SK-N-SH (cell line): ENCODE results near the gene KDM4C. TPM values are rescaled to one million over a fixed set of nuclear protein-coding genes. Genes with fewer than 3 reads are reported as not detected.

ENCODE experiments used
- CTCF ChIA-PET: fragments of 300-600, 350-600 bp; formaldehyde crosslinking; extraction: SDS; loops from one replicate; lab custom pipeline; 2021; lab: Yijun Ruan, JAX
- POLR2A ChIA-PET: fragments of 350-600 bp; sonication (Branson Sonifier 250); formaldehyde crosslinking; extraction: SDS; loops from one replicate; lab custom pipeline; 2020; ENCODE audit warnings: antibody characterized with exemption, inconsistent platforms; lab: Yijun Ruan, JAX
- DNase-seq: peaks from one replicate; pipeline ENCODE4 v3.0.0; 2012
- H2AFZ ChIP-seq: fragments of 200-600 bp; sonication (generic); 2 replicates; pipeline ENCODE4 v1.8.1; 2016; ENCODE audit warnings: antibody characterized with exemption, mild to moderate bottlenecking, low read depth
- H3F3A ChIP-seq: fragments of 200-600 bp; sonication (generic); replicated peaks from 2 replicates; pipeline ENCODE3; 2016; ENCODE audit warnings: antibody characterized with exemption, mild to moderate bottlenecking; ENCODE audit not compliant: insufficient read depth
- H3K27ac ChIP-seq, 2 experiments: fragments of 200-500 bp in 1 of 2; fragments of 200-600 bp in 1 of 2; sonication (Bioruptor generic) in 1 of 2; sonication (generic), shearing (Covaris generic) in 1 of 2; 2 replicates each; pipeline versions ENCODE4 v1.5.1 to v1.6.1; 2014 to 2016; ENCODE audit warnings: low read depth in 2 of 2, inconsistent platforms in 1 of 2, low read length in 1 of 2, mild to moderate bottlenecking in 1 of 2, mixed read lengths in 1 of 2
- H3K27me3 ChIP-seq: fragments of 200-600 bp; sonication (generic), shearing (Covaris generic); 2 replicates; pipeline ENCODE4 v1.6.1; 2016; ENCODE audit warnings: mixed run types; ENCODE audit not compliant: insufficient read depth
- H3K36me3 ChIP-seq, 2 experiments: fragments of 200-500 bp in 1 of 2; fragments of 200-600 bp in 1 of 2; sonication (Bioruptor generic) in 1 of 2; sonication (generic) in 1 of 2; replicated peaks in 1 of 2; 2 replicates each; pipeline versions ENCODE3 to v1.5.1; 2014 to 2016; ENCODE audit warnings: low read length in 1 of 2, mild to moderate bottlenecking in 1 of 2; ENCODE audit not compliant: insufficient read depth in 2 of 2, control insufficient read depth in 1 of 2
- H3K4me1 ChIP-seq, 2 experiments: fragments of 200-500 bp in 1 of 2; fragments of 200-600 bp in 1 of 2; sonication (Bioruptor generic) in 1 of 2; sonication (generic), shearing (Covaris generic) in 1 of 2; 2 replicates each; pipeline versions ENCODE4 v1.5.1 to v1.6.1; 2014 to 2016; ENCODE audit warnings: low read depth in 1 of 2, low read length in 1 of 2, mixed run types in 1 of 2; ENCODE audit not compliant: insufficient read depth in 2 of 2, control insufficient read depth in 1 of 2
- H3K4me2 ChIP-seq: fragments of 200-600 bp; sonication (generic), shearing (Covaris generic); 2 replicates; pipeline ENCODE4 v1.6.1; 2017; ENCODE audit warnings: mixed run types
- H3K4me3 ChIP-seq, 2 experiments: fragments of 200-500 bp in 1 of 2; fragments of 200-600 bp in 1 of 2; sonication (Bioruptor generic) in 1 of 2; sonication (generic), shearing (Covaris generic) in 1 of 2; 2 replicates each; pipeline versions ENCODE4 v1.5.1 to v1.8.1; 2014 to 2016; ENCODE audit warnings: low read depth in 2 of 2, inconsistent platforms in 1 of 2, low read length in 1 of 2, mild to moderate bottlenecking in 1 of 2, mixed read lengths in 1 of 2, moderate library complexity in 1 of 2
- H3K79me2 ChIP-seq: fragments of 200-600 bp; sonication (generic); 2 replicates; pipeline ENCODE4 v1.8.1; 2017; ENCODE audit warnings: mild to moderate bottlenecking; ENCODE audit not compliant: insufficient read depth
- H3K9ac ChIP-seq: fragments of 200-600 bp; sonication (generic); 2 replicates; pipeline ENCODE4 v1.6.1; 2017; ENCODE audit warnings: mixed run types
- H3K9me2 ChIP-seq: fragments of 200-600 bp; sonication (generic); 2 replicates; pipeline ENCODE4 v1.6.1; 2017; ENCODE audit warnings: mixed run types
- H3K9me3 ChIP-seq: fragments of 200-600 bp; sonication (generic); 2 replicates; pipeline ENCODE4 v1.6.1; 2017; ENCODE audit warnings: mixed run types, mild to moderate bottlenecking, moderate library complexity
- H4K20me1 ChIP-seq: fragments of 200-600 bp; sonication (generic); 2 replicates; pipeline ENCODE4 v1.6.1; 2017; ENCODE audit warnings: mild to moderate bottlenecking, mixed run types; ENCODE audit not compliant: insufficient read depth
- EP300 ChIP-seq, 2 experiments: IDR thresholded peaks; 2 replicates each; pipeline versions ENCODE4 v1.4.0 to v1.6.1; 2012; ENCODE audit warnings: borderline replicate concordance in 1 of 2, low read depth in 1 of 2, low read length in 1 of 2
- GATA2 ChIP-seq: sonication (generic); formaldehyde crosslinking; IDR thresholded peaks from 2 replicates; pipeline ENCODE4 v1.5.0; 2020; ENCODE audit warnings: mild to moderate bottlenecking, missing genetic modification reagents
- JUND ChIP-seq: IDR thresholded peaks from 2 replicates; pipeline ENCODE4 v1.4.0; 2012
- POLR2AphosphoS5 ChIP-seq: IDR thresholded peaks from 2 replicates; pipeline ENCODE4 v1.6.1; 2012; ENCODE audit warnings: low read depth, low read length
- RAD21 ChIP-seq: IDR thresholded peaks from 2 replicates; pipeline ENCODE4 v1.6.1; 2012; ENCODE audit warnings: mild to moderate bottlenecking, low read length
- RCOR1 ChIP-seq: fragments of 150-350 bp; IDR thresholded peaks from 2 replicates; pipeline ENCODE4 v1.6.1; 2017; ENCODE audit warnings: antibody characterized with exemption, low read length
- RXRA ChIP-seq: IDR thresholded peaks from 2 replicates; pipeline ENCODE4 v1.4.0; 2012; ENCODE audit warnings: low read depth, mild to moderate bottlenecking, borderline replicate concordance
- SIN3A ChIP-seq: IDR thresholded peaks from 2 replicates; pipeline ENCODE4 v1.6.1; 2012; ENCODE audit warnings: low read depth, mild to moderate bottlenecking, low read length, moderate library complexity, borderline replicate concordance
- SMC3 ChIP-seq: IDR thresholded peaks from 2 replicates; pipeline ENCODE4 v1.6.1; 2012; ENCODE audit warnings: low read depth, low read length, improper control_type of control experiment
- TCF12 ChIP-seq: IDR thresholded peaks from 2 replicates; pipeline ENCODE4 v1.4.0; 2012
- TEAD4 ChIP-seq: IDR thresholded peaks from 2 replicates; pipeline ENCODE4 v1.4.0; 2012; ENCODE audit warnings: mild to moderate bottlenecking, borderline replicate concordance; ENCODE audit not compliant: insufficient read depth
- WGBS: methylation state at CpG from one replicate; pipeline ENCODE4 v1.1.6; 2017; ENCODE audit warnings: low lambda C conversion rate; 5-methylcytosine and 5-hydroxymethylcytosine counted together
- polyA plus RNA-seq, 3 experiments: library from polyadenylated mRNA; depleted of rRNA; stranded (reverse); fragments of >200 nt; gene quantifications; 2 replicates each; pipeline ENCODE4 v1.2.3, GENCODE V29; 2012
- TF ChIP-seq, protein P1 (sequence below): IDR thresholded peaks from 2 replicates; pipeline ENCODE4 v1.6.1; 2012; ENCODE audit warnings: mild to moderate bottlenecking, low read depth, low read length, moderate library complexity
- TF ChIP-seq, protein P2 (sequence below): fragments of 200-600 bp; sonication (generic); IDR thresholded peaks from 2 replicates; pipeline ENCODE4 v1.6.1; 2017; ENCODE audit warnings: antibody characterized with exemption, mild to moderate bottlenecking, moderate library complexity
- TF ChIP-seq, protein P3 (sequence below): IDR thresholded peaks from 2 replicates; pipeline ENCODE4 v1.4.0; 2012; ENCODE audit warnings: low read depth
- TF ChIP-seq, protein P4 (sequence below): IDR thresholded peaks from 2 replicates; pipeline ENCODE4 v1.4.0; 2012; ENCODE audit warnings: low read depth, borderline replicate concordance

The KDM4C gene
- polyA plus RNA-seq, 1 of the 3 experiments (the other 2 are of a cell fraction), result 9.4 TPM

DNA sequence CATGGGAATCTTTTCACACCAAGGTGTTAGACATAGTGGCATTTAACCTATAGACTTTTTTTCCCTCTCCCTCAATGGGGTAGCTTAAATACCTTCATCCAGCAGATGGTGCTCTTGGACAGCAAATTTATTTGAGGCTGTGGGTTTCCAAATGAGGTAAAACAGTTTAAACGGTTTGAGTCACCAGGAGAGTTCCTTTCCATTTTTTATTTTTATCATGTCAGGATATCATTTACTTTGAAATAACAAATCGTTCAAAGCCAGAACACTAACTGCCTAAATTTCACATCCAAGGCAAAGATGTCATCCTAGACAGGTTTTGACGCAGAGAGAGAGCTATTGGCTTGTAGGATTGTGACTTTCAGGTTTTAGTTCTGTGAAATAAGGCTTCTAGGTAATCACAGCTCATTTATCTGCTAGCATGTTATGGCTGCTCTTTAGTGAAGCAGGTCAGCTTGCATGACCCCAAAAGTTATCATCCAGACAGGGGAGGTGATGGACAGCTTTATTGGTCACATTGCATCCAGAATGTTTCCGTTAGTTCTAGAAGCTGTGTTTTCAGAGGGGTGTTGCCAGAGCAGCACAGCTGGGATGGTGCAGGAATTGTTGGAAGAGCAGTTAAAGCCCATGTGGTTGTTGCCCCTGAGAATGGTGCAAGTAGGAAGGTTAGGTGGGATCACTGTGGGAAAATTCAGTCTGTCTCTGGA lies 69.8 kb downstream of the KDM4C start:
- TF ChIP-seq SMC3, result peak; percentile 52
- no peak for TF ChIP-seq EP300 (IDR thresholded peaks at IDR 0.05; ENCODE audit: borderline replicate concordance in 1 of 2, low read depth in 1 of 2, low read length in 1 of 2)
- TF ChIP-seq POLR2AphosphoS5, result no peak
- TF ChIP-seq, protein P1, sequence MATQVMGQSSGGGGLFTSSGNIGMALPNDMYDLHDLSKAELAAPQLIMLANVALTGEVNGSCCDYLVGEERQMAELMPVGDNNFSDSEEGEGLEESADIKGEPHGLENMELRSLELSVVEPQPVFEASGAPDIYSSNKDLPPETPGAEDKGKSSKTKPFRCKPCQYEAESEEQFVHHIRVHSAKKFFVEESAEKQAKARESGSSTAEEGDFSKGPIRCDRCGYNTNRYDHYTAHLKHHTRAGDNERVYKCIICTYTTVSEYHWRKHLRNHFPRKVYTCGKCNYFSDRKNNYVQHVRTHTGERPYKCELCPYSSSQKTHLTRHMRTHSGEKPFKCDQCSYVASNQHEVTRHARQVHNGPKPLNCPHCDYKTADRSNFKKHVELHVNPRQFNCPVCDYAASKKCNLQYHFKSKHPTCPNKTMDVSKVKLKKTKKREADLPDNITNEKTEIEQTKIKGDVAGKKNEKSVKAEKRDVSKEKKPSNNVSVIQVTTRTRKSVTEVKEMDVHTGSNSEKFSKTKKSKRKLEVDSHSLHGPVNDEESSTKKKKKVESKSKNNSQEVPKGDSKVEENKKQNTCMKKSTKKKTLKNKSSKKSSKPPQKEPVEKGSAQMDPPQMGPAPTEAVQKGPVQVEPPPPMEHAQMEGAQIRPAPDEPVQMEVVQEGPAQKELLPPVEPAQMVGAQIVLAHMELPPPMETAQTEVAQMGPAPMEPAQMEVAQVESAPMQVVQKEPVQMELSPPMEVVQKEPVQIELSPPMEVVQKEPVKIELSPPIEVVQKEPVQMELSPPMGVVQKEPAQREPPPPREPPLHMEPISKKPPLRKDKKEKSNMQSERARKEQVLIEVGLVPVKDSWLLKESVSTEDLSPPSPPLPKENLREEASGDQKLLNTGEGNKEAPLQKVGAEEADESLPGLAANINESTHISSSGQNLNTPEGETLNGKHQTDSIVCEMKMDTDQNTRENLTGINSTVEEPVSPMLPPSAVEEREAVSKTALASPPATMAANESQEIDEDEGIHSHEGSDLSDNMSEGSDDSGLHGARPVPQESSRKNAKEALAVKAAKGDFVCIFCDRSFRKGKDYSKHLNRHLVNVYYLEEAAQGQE, result no peak
- TF ChIP-seq, protein P2, sequence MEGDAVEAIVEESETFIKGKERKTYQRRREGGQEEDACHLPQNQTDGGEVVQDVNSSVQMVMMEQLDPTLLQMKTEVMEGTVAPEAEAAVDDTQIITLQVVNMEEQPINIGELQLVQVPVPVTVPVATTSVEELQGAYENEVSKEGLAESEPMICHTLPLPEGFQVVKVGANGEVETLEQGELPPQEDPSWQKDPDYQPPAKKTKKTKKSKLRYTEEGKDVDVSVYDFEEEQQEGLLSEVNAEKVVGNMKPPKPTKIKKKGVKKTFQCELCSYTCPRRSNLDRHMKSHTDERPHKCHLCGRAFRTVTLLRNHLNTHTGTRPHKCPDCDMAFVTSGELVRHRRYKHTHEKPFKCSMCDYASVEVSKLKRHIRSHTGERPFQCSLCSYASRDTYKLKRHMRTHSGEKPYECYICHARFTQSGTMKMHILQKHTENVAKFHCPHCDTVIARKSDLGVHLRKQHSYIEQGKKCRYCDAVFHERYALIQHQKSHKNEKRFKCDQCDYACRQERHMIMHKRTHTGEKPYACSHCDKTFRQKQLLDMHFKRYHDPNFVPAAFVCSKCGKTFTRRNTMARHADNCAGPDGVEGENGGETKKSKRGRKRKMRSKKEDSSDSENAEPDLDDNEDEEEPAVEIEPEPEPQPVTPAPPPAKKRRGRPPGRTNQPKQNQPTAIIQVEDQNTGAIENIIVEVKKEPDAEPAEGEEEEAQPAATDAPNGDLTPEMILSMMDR, result peak; percentile 79
- peak; percentile 23; the same call in 1 of the 2 replicates for TF ChIP-seq RCOR1
- peak; percentile 90 for TF ChIP-seq RAD21
- TF ChIP-seq SIN3A, result no peak
- no peak for TF ChIP-seq GATA2 (CRISPR knock-in tag)
- TF ChIP-seq, all 33 proteins: peak for 4
- Histone ChIP-seq H3K4me3 (no peak overlapping the region; a peak in 1 of 4 replicates), H3K4me2 (no peak overlapping the region), H3K4me1 (peaks cover 0 to 9% of the 10 kb centered on the region in 2 experiments; a peak in 2 of 4 replicates), H3K9me2 (no peaks in the 10 kb centered on the region), H3F3A (no peaks in the 10 kb centered on the region), H3K9me3 (no peaks in the 10 kb centered on the region), H3K36me3 (no peaks in the 10 kb centered on the region), H3K27me3 (no peaks in the 10 kb centered on the region), H2AFZ (no peak overlapping the region), H3K27ac (no peak overlapping the region), H3K79me2 (no peaks in the 10 kb centered on the region), H4K20me1 (no peaks in the 10 kb centered on the region), H3K9ac (no peak overlapping the region)
- ChIA-PET CTCF (interaction anchor here (0.6 to 2.4 kb wide), 49 partner anchors 8 to 1265 kb away, joined by 3 to 27 read pairs (median 4); partner anchors contain the start of gene KDM4C), POLR2A (interaction anchor here (0.6 kb wide), 1 partner anchor 137 kb away, joined by 5 read pairs; no protein-coding TSS in a partner anchor)
- peak; percentile 67 for DNase-seq
- 53% methylated on average over 4 of the region's 4 CpGs for WGBS

DNA sequence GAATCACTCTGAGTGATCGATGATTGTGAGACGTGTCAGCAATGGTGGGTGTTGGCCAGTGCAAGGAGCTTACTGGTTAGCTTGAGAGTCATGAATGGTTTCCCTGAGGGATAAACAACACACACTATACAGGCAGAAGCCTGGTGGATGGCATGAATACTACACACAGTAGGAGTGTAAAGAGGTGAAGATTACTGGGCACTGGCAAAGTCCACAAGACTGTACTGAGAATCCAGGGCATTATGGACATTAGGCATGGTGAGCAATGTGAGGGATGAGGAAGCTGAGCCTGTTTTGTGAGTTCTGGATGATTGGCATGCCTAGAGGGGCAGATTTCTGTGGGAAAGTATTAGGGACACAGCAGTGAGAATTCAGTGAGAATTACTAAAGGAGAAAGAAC lies 71.3 kb downstream of the KDM4C start:
- Histone ChIP-seq H3K36me3 (no peaks in the 10 kb centered on the region), H3K9ac (no peak overlapping the region), H3K4me2 (no peak overlapping the region), H2AFZ (no peak overlapping the region), H3K4me3 (no peak overlapping the region), H3K27ac (peak overlapping the region in 1 of 2 experiments; percentile 11; a peak in 1 of 4 replicates), H3K9me2 (no peaks in the 10 kb centered on the region), H3K9me3 (no peaks in the 10 kb centered on the region), H4K20me1 (no peaks in the 10 kb centered on the region), H3K79me2 (no peaks in the 10 kb centered on the region), H3F3A (no peaks in the 10 kb centered on the region), H3K27me3 (no peaks in the 10 kb centered on the region), H3K4me1 (peaks cover 0 to 9% of the 10 kb centered on the region in 2 experiments; a peak in 2 of 4 replicates)
- CTCF ChIA-PET, result interaction anchor here (0.8 to 2.8 kb wide), 3 partner anchors 11 to 224 kb away, joined by 3 to 11 read pairs (median 4); no protein-coding TSS in a partner anchor
- no peak for DNase-seq
- WGBS, result 100% methylated on average over 2 of the region's 2 CpGs
- POLR2A ChIA-PET, result no interaction called here
- TF ChIP-seq, protein P3, sequence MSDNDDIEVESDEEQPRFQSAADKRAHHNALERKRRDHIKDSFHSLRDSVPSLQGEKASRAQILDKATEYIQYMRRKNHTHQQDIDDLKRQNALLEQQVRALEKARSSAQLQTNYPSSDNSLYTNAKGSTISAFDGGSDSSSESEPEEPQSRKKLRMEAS, result no peak
- no peak for TF ChIP-seq TCF12
- no peak for TF ChIP-seq GATA2 (CRISPR knock-in tag)
- TF ChIP-seq RXRA, result no peak
- TF ChIP-seq, protein P4, sequence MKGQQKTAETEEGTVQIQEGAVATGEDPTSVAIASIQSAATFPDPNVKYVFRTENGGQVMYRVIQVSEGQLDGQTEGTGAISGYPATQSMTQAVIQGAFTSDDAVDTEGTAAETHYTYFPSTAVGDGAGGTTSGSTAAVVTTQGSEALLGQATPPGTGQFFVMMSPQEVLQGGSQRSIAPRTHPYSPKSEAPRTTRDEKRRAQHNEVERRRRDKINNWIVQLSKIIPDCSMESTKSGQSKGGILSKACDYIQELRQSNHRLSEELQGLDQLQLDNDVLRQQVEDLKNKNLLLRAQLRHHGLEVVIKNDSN, result no peak
- no peak for TF ChIP-seq RAD21
- no peak for TF ChIP-seq TEAD4
- no peak for TF ChIP-seq JUND
- TF ChIP-seq EP300 (IDR thresholded peaks at IDR 0.05; ENCODE audit: borderline replicate concordance in 1 of 2, low read depth in 1 of 2, low read length in 1 of 2), result no peak
- TF ChIP-seq SMC3, result no peak
